DND-41 (cell line): ENCODE results near the gene OSBPL10.

Experiments used
- ATAC-seq: fragments of 200-7000 bp; cut with Tn5 transposase; 3 replicates; pipeline ENCODE4 v1.9.1; 2021; ENCODE audit warnings: low read depth; ENCODE audit not compliant: insufficient read depth
- DNase-seq: peaks from one replicate; pipeline ENCODE4 v3.0.0-alpha.2; 2020
- H2AFZ ChIP-seq: 2 replicates; pipeline ENCODE4 v1.6.0; 2012; ENCODE audit warnings: low read depth, low read length
- H3K27ac ChIP-seq: 2 replicates; pipeline ENCODE4 v1.5.1; 2012; ENCODE audit warnings: low read length, inconsistent platforms
- H3K27me3 ChIP-seq: fragments of 200-600 bp; sonication (generic); 2 replicates; pipeline ENCODE4 v1.6.0; 2012; ENCODE audit warnings: low read length, mild to moderate bottlenecking, inconsistent platforms; ENCODE audit not compliant: insufficient read depth, poor library complexity
- H3K36me3 ChIP-seq: 2 replicates; pipeline ENCODE4 v1.5.1; 2012; ENCODE audit warnings: low read length, inconsistent platforms; ENCODE audit not compliant: insufficient read depth
- H3K4me1 ChIP-seq: 2 replicates; pipeline ENCODE4 v1.5.1; 2012; ENCODE audit warnings: mild to moderate bottlenecking, low read length; ENCODE audit not compliant: insufficient read depth
- H3K4me2 ChIP-seq: 2 replicates; pipeline ENCODE4 v1.6.0; 2012; ENCODE audit warnings: mild to moderate bottlenecking, moderate library complexity, low read length, inconsistent platforms; ENCODE audit not compliant: insufficient read depth
- H3K4me3 ChIP-seq, 2 experiments: fragments of 200-600 bp in 1 of 2; shearing (Covaris generic) in 1 of 2; 2 replicates each; pipeline ENCODE4 v1.5.1; 2012 to 2016; ENCODE audit warnings: inconsistent platforms in 2 of 2, low read length in 2 of 2, mild to moderate bottlenecking in 2 of 2, low read depth in 1 of 2, moderate library complexity in 1 of 2
- H3K79me2 ChIP-seq: 2 replicates; pipeline ENCODE4 v1.6.0; 2012; ENCODE audit warnings: low read length, inconsistent platforms; ENCODE audit not compliant: insufficient read depth
- H3K9ac ChIP-seq: 2 replicates; pipeline ENCODE4 v1.6.0; 2012; ENCODE audit warnings: low read depth, mild to moderate bottlenecking, inconsistent platforms, low read length, moderate library complexity
- H3K9me3 ChIP-seq: 2 replicates; pipeline ENCODE4 v1.5.1; 2012; ENCODE audit warnings: low read length, moderate library complexity, mild to moderate bottlenecking, inconsistent platforms; ENCODE audit not compliant: insufficient read depth, severe bottlenecking
- H4K20me1 ChIP-seq: 2 replicates; pipeline ENCODE4 v1.6.0; 2012; ENCODE audit warnings: low read length; ENCODE audit not compliant: insufficient read depth
- CTCF ChIP-seq: IDR thresholded peaks from 2 replicates; pipeline ENCODE4 v1.5.1; 2012; ENCODE audit warnings: borderline replicate concordance, low read length, moderate library complexity, mild to moderate bottlenecking; ENCODE audit not compliant: poor library complexity, severe bottlenecking; ENCODE audit errors: extremely low read depth
- EZH2 ChIP-seq: IDR thresholded peaks from 3 replicates; pipeline ENCODE4 v1.6.1; 2012; ENCODE audit warnings: borderline replicate concordance, low read depth, mild to moderate bottlenecking, moderate library complexity, low read length, inconsistent platforms; ENCODE audit not compliant: severe bottlenecking

The OSBPL10 gene

GRCh38 chr3:31808143-31808720, 172.8 kb downstream of the OSBPL10 start:
- TF ChIP-seq CTCF, result no peak
- TF ChIP-seq EZH2, result no peak
- no peaks in the 10 kb centered on the region for H3K9me3 ChIP-seq
- H4K20me1 ChIP-seq, result no peaks in the 10 kb centered on the region
- H3K79me2 ChIP-seq, result no peaks in the 10 kb centered on the region
- no peaks in the 10 kb centered on the region for H3K27me3 ChIP-seq
- H3K4me3 ChIP-seq, result no peak overlapping the region
- ATAC-seq (no peak), DNase-seq (no peak)
- H2AFZ ChIP-seq, result no peak overlapping the region
- H3K27ac ChIP-seq, result no peak overlapping the region
- no peak overlapping the region for H3K9ac ChIP-seq
- no peaks in the 10 kb centered on the region for H3K4me1 ChIP-seq
- H3K36me3 ChIP-seq, result no peaks in the 10 kb centered on the region
- H3K4me2 ChIP-seq, result no peak overlapping the region

- Histone ChIP-seq H3K27me3 (no peaks in the 10 kb centered on the region), H3K79me2 (no peaks in the 10 kb centered on the region), H3K9me3 (no peaks in the 10 kb centered on the region), H2AFZ (no peak overlapping the region), H3K4me2 (no peak overlapping the region), H3K4me3 (no peak overlapping the region), H3K9ac (no peak overlapping the region), H3K4me1 (no peaks in the 10 kb centered on the region), H3K27ac (no peak overlapping the region), H4K20me1 (no peaks in the 10 kb centered on the region), H3K36me3 (no peaks in the 10 kb centered on the region)
- ATAC-seq (no peak), DNase-seq (no peak)
- TF ChIP-seq EZH2, result no peak
- no peak for TF ChIP-seq CTCF
These were observed 176.6 kb downstream of the OSBPL10 start for GRCh38 chr3:31804251-31805051.

- H3K4me2 ChIP-seq, result no peak overlapping the region
These were observed 177.9 kb downstream of the OSBPL10 start for GRCh38 chr3:31802981-31803740.

More at GRCh38 chr3:31802981-31803740, 177.9 kb downstream of the OSBPL10 start:
- no peaks in the 10 kb centered on the region for H3K4me1 ChIP-seq
- no peaks in the 10 kb centered on the region for H3K27me3 ChIP-seq
- TF ChIP-seq EZH2 (no peak), CTCF (no peak)
- H2AFZ ChIP-seq, result no peak overlapping the region
- no peak overlapping the region for H3K27ac ChIP-seq
- no peak overlapping the region for H3K4me3 ChIP-seq
- H3K9me3 ChIP-seq, result no peaks in the 10 kb centered on the region
- H3K9ac ChIP-seq, result no peak overlapping the region
- ATAC-seq (no peak), DNase-seq (no peak)
- no peaks in the 10 kb centered on the region for H3K79me2 ChIP-seq
- H3K36me3 ChIP-seq, result no peaks in the 10 kb centered on the region
- H4K20me1 ChIP-seq, result no peaks in the 10 kb centered on the region
